ENCODE results near the gene CACNA1D.

CACNA1D gene

GRCh38 chr3:53788038-53788437 lies 293.6 kb downstream of the CACNA1D start:
- Histone ChIP-seq H3K27ac (replicated peaks; ENCODE audit: low read length) (no peak overlapping the region), H3K4ac (ENCODE audit: low read length) (no peak overlapping the region), H3K79me1 (ENCODE audit: low read depth, low read length) (no peaks in the 10 kb centered on the region), H3K4me3 (ENCODE audit: low read length in 2 of 2) (no peak overlapping the region), H3K36me3 (replicated peaks in 1 of 2; ENCODE audit: control insufficient read depth in 2 of 2, insufficient read depth in 2 of 2, low read length in 2 of 2) (no peaks in the 10 kb centered on the region), H2AFZ (ENCODE audit: low read length) (no peak overlapping the region), H3K9me3 (replicated peaks in 1 of 2; ENCODE audit: control insufficient read depth in 2 of 2, insufficient read depth in 1 of 2, low read depth in 1 of 2, low read length in 2 of 2) (no peaks in the 10 kb centered on the region), H3K4me1 (ENCODE audit: control insufficient read depth in 2 of 2, insufficient read depth in 1 of 2, low read depth in 1 of 2, low read length in 2 of 2) (peaks cover 0 to 6% of the 10 kb centered on the region in 2 donors), H2BK5ac (ENCODE audit: low read length) (no peak overlapping the region), H3K23ac (ENCODE audit: low read depth, low read length, poor library complexity) (no peak overlapping the region), H3K18ac (ENCODE audit: low read length) (no peak overlapping the region), H4K8ac (ENCODE audit: low read depth, low read length) (no peak overlapping the region), H4K91ac (ENCODE audit: low read depth, low read length, poor library complexity) (no peak overlapping the region), H3K4me2 (ENCODE audit: insufficient read depth, low read length, poor library complexity, severe bottlenecking) (no peak overlapping the region), H2BK12ac (ENCODE audit: low read length) (no peak overlapping the region), H2BK120ac (ENCODE audit: low read depth, low read length) (no peak overlapping the region), H3K9ac (ENCODE audit: low read depth, low read length, poor library complexity) (no peak overlapping the region), H2AK5ac (ENCODE audit: low read depth, low read length) (no peak overlapping the region), H3K14ac (ENCODE audit: low read length) (no peak overlapping the region), H2BK15ac (ENCODE audit: low read length) (no peak overlapping the region), H3K27me3 (ENCODE audit: control insufficient read depth in 3 of 3, insufficient read depth in 3 of 3, low read depth in 1 of 3, low read length in 3 of 3) (no peaks in the 10 kb centered on the region)
- no peak for DNase-seq (ENCODE audit: low spot score)
- WGBS, 2 donors (ENCODE audit: extremely low coverage in 2 of 2, insufficient read length in 2 of 2, insufficient replicate concordance in 1 of 2) = no CpG with 5 or more reads among the region's 5 CpGs

GRCh38 chr3:53789459-53789858 lies 295.0 kb downstream of the CACNA1D start:
- Histone ChIP-seq H2AFZ (ENCODE audit: low read length) (no peak overlapping the region), H3K9ac (ENCODE audit: low read depth, low read length, poor library complexity) (no peak overlapping the region), H3K36me3 (replicated peaks in 1 of 2; ENCODE audit: control insufficient read depth in 2 of 2, insufficient read depth in 2 of 2, low read length in 2 of 2) (no peaks in the 10 kb centered on the region), H3K4me1 (ENCODE audit: control insufficient read depth in 2 of 2, insufficient read depth in 1 of 2, low read depth in 1 of 2, low read length in 2 of 2) (peaks cover 0 to 6% of the 10 kb centered on the region in 2 donors), H3K9me3 (replicated peaks in 1 of 2; ENCODE audit: control insufficient read depth in 2 of 2, insufficient read depth in 1 of 2, low read depth in 1 of 2, low read length in 2 of 2) (no peaks in the 10 kb centered on the region), H2BK5ac (ENCODE audit: low read length) (no peak overlapping the region), H3K4ac (ENCODE audit: low read length) (no peak overlapping the region), H3K27me3 (ENCODE audit: control insufficient read depth in 3 of 3, insufficient read depth in 3 of 3, low read depth in 1 of 3, low read length in 3 of 3) (no peaks in the 10 kb centered on the region), H3K23ac (ENCODE audit: low read depth, low read length, poor library complexity) (no peak overlapping the region), H3K4me3 (ENCODE audit: low read length in 2 of 2) (no peak overlapping the region), H3K27ac (replicated peaks; ENCODE audit: low read length) (no peak overlapping the region), H4K91ac (ENCODE audit: low read depth, low read length, poor library complexity) (no peak overlapping the region), H2BK15ac (ENCODE audit: low read length) (peak overlapping the region; percentile 19), H2BK12ac (ENCODE audit: low read length) (no peak overlapping the region), H3K18ac (ENCODE audit: low read length) (peak overlapping the region; percentile 61), H2AK5ac (ENCODE audit: low read depth, low read length) (peak overlapping the region; percentile 40), H3K4me2 (ENCODE audit: insufficient read depth, low read length, poor library complexity, severe bottlenecking) (no peak overlapping the region), H4K8ac (ENCODE audit: low read depth, low read length) (no peak overlapping the region), H3K79me1 (ENCODE audit: low read depth, low read length) (no peaks in the 10 kb centered on the region), H3K14ac (ENCODE audit: low read length) (no peak overlapping the region), H2BK120ac (ENCODE audit: low read depth, low read length) (no peak overlapping the region)
- WGBS, 2 donors (ENCODE audit: extremely low coverage in 2 of 2, insufficient read length in 2 of 2, insufficient replicate concordance in 1 of 2) = no CpG with 5 or more reads among the region's 16 CpGs
- DNase-seq (ENCODE audit: low spot score) = no peak

DNA sequence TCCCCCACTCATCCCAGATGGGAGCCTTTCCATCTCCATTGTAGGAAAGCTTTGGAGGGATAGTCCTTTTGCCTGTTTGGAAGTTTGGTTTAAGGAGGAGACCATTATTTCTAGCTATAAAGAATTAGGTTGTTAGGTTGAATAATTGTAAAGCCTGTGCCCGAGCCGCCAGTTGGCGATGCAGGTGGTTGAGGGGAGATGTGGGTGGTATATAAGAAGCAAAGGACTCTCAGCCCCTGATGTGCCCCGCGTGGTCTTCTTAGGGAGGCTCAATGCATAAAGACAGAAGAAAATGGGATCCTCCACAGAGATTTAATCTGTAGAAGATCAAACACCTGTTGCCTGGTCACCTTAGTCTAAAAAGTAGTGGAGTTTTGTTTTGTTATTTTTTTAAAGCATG lies 296.1 kb downstream of the CACNA1D start:
- Histone ChIP-seq H3K9me3 (replicated peaks in 1 of 2; ENCODE audit: control insufficient read depth in 2 of 2, insufficient read depth in 1 of 2, low read depth in 1 of 2, low read length in 2 of 2) (no peaks in the 10 kb centered on the region), H3K4me3 (ENCODE audit: low read length in 2 of 2) (no peak overlapping the region), H4K91ac (ENCODE audit: low read depth, low read length, poor library complexity) (no peak overlapping the region), H3K18ac (ENCODE audit: low read length) (no peak overlapping the region), H3K36me3 (replicated peaks in 1 of 2; ENCODE audit: control insufficient read depth in 2 of 2, insufficient read depth in 2 of 2, low read length in 2 of 2) (no peaks in the 10 kb centered on the region), H3K4ac (ENCODE audit: low read length) (no peak overlapping the region), H2BK15ac (ENCODE audit: low read length) (no peak overlapping the region), H3K23ac (ENCODE audit: low read depth, low read length, poor library complexity) (no peak overlapping the region), H3K27me3 (ENCODE audit: control insufficient read depth in 3 of 3, insufficient read depth in 3 of 3, low read depth in 1 of 3, low read length in 3 of 3) (no peaks in the 10 kb centered on the region), H3K4me2 (ENCODE audit: insufficient read depth, low read length, poor library complexity, severe bottlenecking) (no peak overlapping the region), H3K27ac (replicated peaks; ENCODE audit: low read length) (no peak overlapping the region), H2AFZ (ENCODE audit: low read length) (no peak overlapping the region), H3K4me1 (ENCODE audit: control insufficient read depth in 2 of 2, insufficient read depth in 1 of 2, low read depth in 1 of 2, low read length in 2 of 2) (peaks cover 3 to 14% of the 10 kb centered on the region in 2 donors), H4K8ac (ENCODE audit: low read depth, low read length) (no peak overlapping the region), H3K9ac (ENCODE audit: low read depth, low read length, poor library complexity) (no peak overlapping the region), H3K14ac (ENCODE audit: low read length) (no peak overlapping the region), H2BK120ac (ENCODE audit: low read depth, low read length) (no peak overlapping the region), H2BK12ac (ENCODE audit: low read length) (no peak overlapping the region), H2BK5ac (ENCODE audit: low read length) (no peak overlapping the region), H2AK5ac (ENCODE audit: low read depth, low read length) (no peak overlapping the region), H3K79me1 (ENCODE audit: low read depth, low read length) (no peaks in the 10 kb centered on the region)
- no peak for DNase-seq (ENCODE audit: low spot score)
- no CpG with 5 or more reads among the region's 5 CpGs for WGBS, 2 donors (ENCODE audit: extremely low coverage in 2 of 2, insufficient read length in 2 of 2, insufficient replicate concordance in 1 of 2)

DNA sequence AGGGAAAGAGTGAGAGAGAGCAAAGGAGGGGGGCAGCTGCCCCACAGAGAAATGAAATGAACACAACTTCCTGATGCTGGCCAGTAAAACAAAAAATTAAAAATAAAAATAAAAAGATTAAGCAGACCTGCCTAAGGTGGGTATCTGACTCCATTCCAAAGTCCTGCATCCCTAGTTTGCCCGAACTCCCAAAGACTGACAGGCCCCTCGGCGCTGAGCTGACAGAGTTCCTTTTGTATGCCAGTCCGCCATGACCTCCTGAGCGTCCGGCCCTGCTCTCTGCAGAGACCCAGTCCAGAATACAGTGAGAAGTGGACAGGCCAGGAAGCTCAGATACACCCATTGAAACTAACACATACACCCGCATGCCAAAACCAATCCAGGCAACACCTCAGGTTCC lies 296.9 kb downstream of the CACNA1D start:
- H2BK120ac ChIP-seq (ENCODE audit: low read depth, low read length) = no peak overlapping the region
- no peak overlapping the region for H3K18ac ChIP-seq (ENCODE audit: low read length)
- no peaks in the 10 kb centered on the region for H3K27me3 ChIP-seq (ENCODE audit: control insufficient read depth in 3 of 3, insufficient read depth in 3 of 3, low read depth in 1 of 3, low read length in 3 of 3)
- no peak overlapping the region for H4K91ac ChIP-seq (ENCODE audit: low read depth, low read length, poor library complexity)
- H2BK12ac ChIP-seq (ENCODE audit: low read length) = no peak overlapping the region
- no peak overlapping the region for H3K4ac ChIP-seq (ENCODE audit: low read length)
- H2BK15ac ChIP-seq (ENCODE audit: low read length) = no peak overlapping the region
- no peaks in the 10 kb centered on the region for H3K9me3 ChIP-seq (replicated peaks in 1 of 2; ENCODE audit: control insufficient read depth in 2 of 2, insufficient read depth in 1 of 2, low read depth in 1 of 2, low read length in 2 of 2)
- no peak overlapping the region for H4K8ac ChIP-seq (ENCODE audit: low read depth, low read length)
- no peaks in the 10 kb centered on the region for H3K79me1 ChIP-seq (ENCODE audit: low read depth, low read length)
- no peak overlapping the region for H3K14ac ChIP-seq (ENCODE audit: low read length)
- peaks cover 12 to 21% of the 10 kb centered on the region in 2 donors for H3K4me1 ChIP-seq (ENCODE audit: control insufficient read depth in 2 of 2, insufficient read depth in 1 of 2, low read depth in 1 of 2, low read length in 2 of 2)
- no peak overlapping the region for H3K4me3 ChIP-seq (ENCODE audit: low read length in 2 of 2)
- no peak overlapping the region for H3K27ac ChIP-seq (replicated peaks; ENCODE audit: low read length)
- no peak overlapping the region for H2AK5ac ChIP-seq (ENCODE audit: low read depth, low read length)
- no CpG with 5 or more reads among the region's 7 CpGs for WGBS, 2 donors (ENCODE audit: extremely low coverage in 2 of 2, insufficient read length in 2 of 2, insufficient replicate concordance in 1 of 2)
- H2BK5ac ChIP-seq (ENCODE audit: low read length) = no peak overlapping the region
- H2AFZ ChIP-seq (ENCODE audit: low read length) = peak overlapping the region; percentile 58
- H3K23ac ChIP-seq (ENCODE audit: low read depth, low read length, poor library complexity) = no peak overlapping the region
- no peaks in the 10 kb centered on the region for H3K36me3 ChIP-seq (replicated peaks in 1 of 2; ENCODE audit: control insufficient read depth in 2 of 2, insufficient read depth in 2 of 2, low read length in 2 of 2)
- no peak for DNase-seq (ENCODE audit: low spot score)
- no peak overlapping the region for H3K9ac ChIP-seq (ENCODE audit: low read depth, low read length, poor library complexity)
- no peak overlapping the region for H3K4me2 ChIP-seq (ENCODE audit: insufficient read depth, low read length, poor library complexity, severe bottlenecking)

Measured in neuronal stem cell (in vitro differentiated cells).